ENCODE measurements around the gene SASH3.

SASH3 gene

GRCh38 chrX:129800186-129800585 is 20.4 kb downstream of the SASH3 start:
- no peak overlapping the region for H3K27ac ChIP-seq (ENCODE audit: low read length)
- peaks cover 20% of the 10 kb centered on the region for H3K4me1 ChIP-seq (ENCODE audit: insufficient read depth, low read length)
- no peaks in the 10 kb centered on the region for H3K27me3 ChIP-seq (ENCODE audit: insufficient read depth, low read length, poor library complexity)
- no peak overlapping the region for H2AFZ ChIP-seq (ENCODE audit: low read depth, low read length)
- H3K36me3 ChIP-seq (ENCODE audit: insufficient read depth, low read length): peaks cover 22% of the 10 kb centered on the region
- H3K9ac ChIP-seq (ENCODE audit: low read depth, low read length): no peak overlapping the region
- peaks cover 7% of the 10 kb centered on the region; the same call in 1 of the 2 replicates for H4K20me1 ChIP-seq (ENCODE audit: insufficient read depth, low read length)
- no peak overlapping the region for H3K4me2 ChIP-seq (ENCODE audit: insufficient read depth, low read length)
- ATAC-seq (ENCODE audit: insufficient read depth, low read depth): no peak
- H3K4me3 ChIP-seq (ENCODE audit: low read depth in 1 of 2, low read length in 2 of 2): no peak overlapping the region
- TF ChIP-seq EZH2 (IDR thresholded peaks at IDR 0.05; ENCODE audit: borderline replicate concordance, low read depth, low read length, severe bottlenecking) (no peak), CTCF (IDR thresholded peaks at IDR 0.05; ENCODE audit: borderline replicate concordance, extremely low read depth, low read length, poor library complexity, severe bottlenecking) (no peak)
- no peaks in the 10 kb centered on the region for H3K9me3 ChIP-seq (ENCODE audit: insufficient read depth, low read length, severe bottlenecking)
- no peak for DNase-seq
- no peaks in the 10 kb centered on the region for H3K79me2 ChIP-seq (ENCODE audit: insufficient read depth, low read length)

- no peak for ATAC-seq (ENCODE audit: insufficient read depth, low read depth)
- H3K4me3 ChIP-seq (ENCODE audit: low read depth in 1 of 2, low read length in 2 of 2): no peak overlapping the region
- peaks cover 10% of the 10 kb centered on the region for H3K4me1 ChIP-seq (ENCODE audit: insufficient read depth, low read length)
- H3K79me2 ChIP-seq (ENCODE audit: insufficient read depth, low read length): no peaks in the 10 kb centered on the region
- no peak overlapping the region for H2AFZ ChIP-seq (ENCODE audit: low read depth, low read length)
- no peak for DNase-seq
- no peaks in the 10 kb centered on the region for H3K9me3 ChIP-seq (ENCODE audit: insufficient read depth, low read length, severe bottlenecking)
- H3K9ac ChIP-seq (ENCODE audit: low read depth, low read length): no peak overlapping the region
- H3K4me2 ChIP-seq (ENCODE audit: insufficient read depth, low read length): no peak overlapping the region
- peaks cover 7% of the 10 kb centered on the region; the same call in 1 of the 2 replicates for H3K36me3 ChIP-seq (ENCODE audit: insufficient read depth, low read length)
- no peaks in the 10 kb centered on the region for H4K20me1 ChIP-seq (ENCODE audit: insufficient read depth, low read length)
- H3K27me3 ChIP-seq (ENCODE audit: insufficient read depth, low read length, poor library complexity): no peaks in the 10 kb centered on the region
- H3K27ac ChIP-seq (ENCODE audit: low read length): no peak overlapping the region
- TF ChIP-seq EZH2 (IDR thresholded peaks at IDR 0.05; ENCODE audit: borderline replicate concordance, low read depth, low read length, severe bottlenecking) (no peak), CTCF (IDR thresholded peaks at IDR 0.05; ENCODE audit: borderline replicate concordance, extremely low read depth, low read length, poor library complexity, severe bottlenecking) (no peak)
Measured at GRCh38 chrX:129802863-129803262, 23.1 kb downstream of the SASH3 start.

GRCh38 chrX:129804806-129805205 is 25.1 kb downstream of the SASH3 start:
- Histone ChIP-seq H3K79me2 (ENCODE audit: insufficient read depth, low read length) (no peaks in the 10 kb centered on the region), H3K4me3 (ENCODE audit: low read depth in 1 of 2, low read length in 2 of 2) (no peak overlapping the region), H3K27me3 (ENCODE audit: insufficient read depth, low read length, poor library complexity) (no peaks in the 10 kb centered on the region), H3K9ac (ENCODE audit: low read depth, low read length) (no peak overlapping the region), H3K4me2 (ENCODE audit: insufficient read depth, low read length) (no peak overlapping the region), H3K27ac (ENCODE audit: low read length) (no peak overlapping the region), H3K36me3 (ENCODE audit: insufficient read depth, low read length) (peaks cover 7% of the 10 kb centered on the region; the same call in 1 of the 2 replicates), H3K4me1 (ENCODE audit: insufficient read depth, low read length) (no peaks in the 10 kb centered on the region), H3K9me3 (ENCODE audit: insufficient read depth, low read length, severe bottlenecking) (no peaks in the 10 kb centered on the region), H2AFZ (ENCODE audit: low read depth, low read length) (no peak overlapping the region), H4K20me1 (ENCODE audit: insufficient read depth, low read length) (no peaks in the 10 kb centered on the region)
- TF ChIP-seq EZH2 (IDR thresholded peaks at IDR 0.05; ENCODE audit: borderline replicate concordance, low read depth, low read length, severe bottlenecking) (no peak), CTCF (IDR thresholded peaks at IDR 0.05; ENCODE audit: borderline replicate concordance, extremely low read depth, low read length, poor library complexity, severe bottlenecking) (no peak)
- ATAC-seq (ENCODE audit: insufficient read depth, low read depth) (no peak), DNase-seq (no peak)

Measured in DND-41 (cell line).